Upper lobe of right lung (tissue), 1 donor: ENCODE measurements around the gene OR52A5. TPM values are rescaled to one million over a fixed set of nuclear protein-coding genes. Genes with fewer than 3 reads are reported as not detected.

Experiments
- ATAC-seq: fragments of 200-7000 bp; cut with Tn5 transposase; one replicate; pipeline ENCODE4 v1.9.1; 2020; ENCODE audit warnings: mild to moderate bottlenecking, moderate library complexity
- DNase-seq: peaks from one replicate; pipeline ENCODE4 v3.0.0-alpha.2; 2020
- H3K27ac ChIP-seq: fragments of 200-600 bp; one replicate; pipeline ENCODE4 v1.8.0; 2022
- H3K27me3 ChIP-seq: fragments of 200-600 bp; one replicate; pipeline ENCODE4 v1.8.0; 2022; ENCODE audit warnings: mild to moderate bottlenecking
- H3K36me3 ChIP-seq: fragments of 200-600 bp; one replicate; pipeline ENCODE4 v1.8.0; 2022
- H3K4me1 ChIP-seq: fragments of 200-600 bp; one replicate; pipeline ENCODE4 v1.8.0; 2022
- H3K4me3 ChIP-seq: fragments of 200-600 bp; one replicate; pipeline ENCODE4 v1.8.0; 2022; ENCODE audit warnings: mild to moderate bottlenecking
- H3K9me3 ChIP-seq: fragments of 200-600 bp; one replicate; pipeline ENCODE4 v1.8.0; 2022
- CTCF ChIP-seq: fragments of 200-600 bp; IDR thresholded peaks from one replicate; pipeline ENCODE4 v1.8.0; 2022; ENCODE audit warnings: antibody characterized with exemption
- intact Hi-C: fragments of 100-400 bp; cut with DNase I; formaldehyde crosslinking; loops from one replicate; pipeline ENCODE4 v1.11.0; 2022
- total RNA-seq: library from RNA; stranded (reverse); fragmentation: NEBNext Ultra II Directional; extraction: Animal tissue kit (Norgen Biotek cat#: 25700); gene quantifications from one replicate; pipeline ENCODE4 v1.2.1, GENCODE V29; 2021
- donor health status: DM: no; HTN: yes; CAD: no; lungs with severe emphysema.

Gene OR52A5
- total RNA-seq, 1 donor from 2014 or later = not detected

GRCh38 chr11:5136261-5136660, 1.9 kb downstream of the OR52A5 start:
- Histone ChIP-seq H3K4me1 (no peaks in the 10 kb centered on the region), H3K27me3 (no peaks in the 10 kb centered on the region), H3K27ac (no peak overlapping the region), H3K4me3 (no peak overlapping the region), H3K36me3 (no peaks in the 10 kb centered on the region), H3K9me3 (no peaks in the 10 kb centered on the region)
- DNase-seq (no peak), ATAC-seq (no peak)
- intact Hi-C loops = no loop called here
- TF ChIP-seq CTCF = no peak

GRCh38 chr11:5131584-5132335, 6.4 kb downstream of the OR52A5 start:
- H3K4me3 ChIP-seq = no peak overlapping the region
- H3K27ac ChIP-seq = no peak overlapping the region
- no peaks in the 10 kb centered on the region for H3K9me3 ChIP-seq
- intact Hi-C loops = no loop called here
- no peaks in the 10 kb centered on the region for H3K36me3 ChIP-seq
- no peak for DNase-seq
- no peaks in the 10 kb centered on the region for H3K27me3 ChIP-seq
- TF ChIP-seq CTCF = no peak
- ATAC-seq = no peak
- H3K4me1 ChIP-seq = no peaks in the 10 kb centered on the region

GRCh38 chr11:5129457-5129877, 8.7 kb downstream of the OR52A5 start:
- Histone ChIP-seq H3K9me3 (no peaks in the 10 kb centered on the region), H3K36me3 (no peaks in the 10 kb centered on the region), H3K27me3 (no peaks in the 10 kb centered on the region), H3K27ac (no peak overlapping the region), H3K4me3 (no peak overlapping the region), H3K4me1 (no peaks in the 10 kb centered on the region)
- ATAC-seq = no peak
- intact Hi-C loops = no loop called here
- DNase-seq = no peak
- TF ChIP-seq CTCF = no peak

GRCh38 chr11:5124891-5125620, 13.1 kb downstream of the OR52A5 start:
- Histone ChIP-seq H3K4me3 (no peak overlapping the region), H3K36me3 (no peaks in the 10 kb centered on the region), H3K4me1 (no peaks in the 10 kb centered on the region), H3K9me3 (no peaks in the 10 kb centered on the region), H3K27ac (no peak overlapping the region), H3K27me3 (no peaks in the 10 kb centered on the region)
- DNase-seq = no peak
- ATAC-seq = no peak
- intact Hi-C loops = no loop called here
- no peak for TF ChIP-seq CTCF

GRCh38 chr11:5123802-5124521, 14.2 kb downstream of the OR52A5 start:
- Histone ChIP-seq H3K27me3 (no peaks in the 10 kb centered on the region), H3K36me3 (no peaks in the 10 kb centered on the region), H3K27ac (no peak overlapping the region), H3K4me3 (no peak overlapping the region), H3K9me3 (no peaks in the 10 kb centered on the region), H3K4me1 (no peaks in the 10 kb centered on the region)
- ATAC-seq (peak; percentile 90), DNase-seq (no peak)
- TF ChIP-seq CTCF = peak; percentile 85
- intact Hi-C loops = no loop called here
